NCI-H748 (cell line): Measurements from ENCODE around the gene PTPRN2.
"Not testable (repeated sequence)": the region's sequence is repeated elsewhere in the genome, so short reads cannot be mapped to it uniquely, and the experiment has no call there.

ENCODE experiments used
- DNase-seq: peaks from one replicate; lab custom pipeline; 2025; ENCODE audit not compliant: unreplicated experiment; lab: John Stamatoyannopoulos, UW

The PTPRN2 gene

GRCh38 chr7:158261362-158262235 is 326.0 kb downstream of the PTPRN2 start:
- DNase-seq = no peak

DNA sequence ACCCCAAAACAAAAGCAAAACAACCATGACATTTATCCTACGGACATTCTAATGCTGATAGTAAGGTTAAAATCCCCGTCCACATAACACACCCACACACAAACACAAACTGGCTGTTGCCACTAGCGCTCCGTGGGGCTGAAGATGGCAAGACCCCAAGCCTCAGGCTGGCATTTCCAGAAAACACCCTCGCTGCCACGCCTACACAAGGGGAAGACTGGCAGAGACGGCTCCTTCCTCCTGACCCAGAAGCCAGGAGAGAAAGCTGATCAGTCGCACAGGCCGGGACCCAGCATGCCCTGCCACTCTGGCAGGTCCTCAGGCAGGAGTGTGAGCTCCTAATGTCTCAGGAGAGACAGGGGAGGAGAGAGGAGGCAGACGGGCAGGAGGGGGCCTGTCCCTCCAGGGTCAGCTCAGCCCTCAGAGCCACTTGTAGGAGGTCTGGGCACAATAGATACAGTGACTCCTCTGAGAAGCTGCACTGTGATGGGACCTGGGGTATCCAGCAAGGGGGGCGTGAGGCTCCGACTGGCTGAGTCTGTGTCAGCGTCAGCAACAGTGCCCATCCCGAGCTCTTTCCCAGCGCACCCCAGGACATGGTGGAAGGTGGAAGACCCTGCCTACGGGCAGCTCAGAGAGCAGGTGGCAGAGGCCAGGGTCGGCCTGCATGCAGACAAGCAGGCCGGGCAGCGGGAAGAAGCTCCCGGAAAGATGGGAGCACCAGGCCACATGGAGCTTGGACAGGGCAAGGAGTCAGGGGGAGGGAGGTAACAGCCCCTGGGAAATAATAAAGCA is 326.9 kb downstream of the PTPRN2 start:
- no peak for DNase-seq

- DNase-seq = no peak
Observed at GRCh38 chr7:158259671-158260418, 327.8 kb downstream of the PTPRN2 start.

DNA sequence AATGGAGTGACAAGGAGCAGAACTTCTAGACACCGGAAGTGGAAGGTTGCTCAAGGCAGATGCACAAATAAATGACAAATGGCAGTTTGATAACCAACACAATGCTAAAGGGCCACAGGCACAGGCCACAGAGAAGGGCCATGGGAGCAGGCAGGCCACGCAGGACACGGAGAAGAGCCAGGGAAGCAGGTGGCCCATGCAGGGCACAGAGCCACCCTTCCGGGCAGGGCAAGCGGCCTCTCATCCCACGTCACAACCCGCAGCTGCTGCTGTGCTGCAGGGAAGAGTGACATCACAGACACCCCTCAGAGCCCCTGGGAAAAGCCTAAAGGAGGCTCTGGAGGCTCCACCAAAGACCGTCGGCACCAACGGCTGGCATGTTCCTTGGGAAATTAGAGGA is 328.5 kb downstream of the PTPRN2 start:
- no peak for DNase-seq

GRCh38 chr7:158258411-158259130 is 329.1 kb downstream of the PTPRN2 start:
- no peak for DNase-seq

DNA sequence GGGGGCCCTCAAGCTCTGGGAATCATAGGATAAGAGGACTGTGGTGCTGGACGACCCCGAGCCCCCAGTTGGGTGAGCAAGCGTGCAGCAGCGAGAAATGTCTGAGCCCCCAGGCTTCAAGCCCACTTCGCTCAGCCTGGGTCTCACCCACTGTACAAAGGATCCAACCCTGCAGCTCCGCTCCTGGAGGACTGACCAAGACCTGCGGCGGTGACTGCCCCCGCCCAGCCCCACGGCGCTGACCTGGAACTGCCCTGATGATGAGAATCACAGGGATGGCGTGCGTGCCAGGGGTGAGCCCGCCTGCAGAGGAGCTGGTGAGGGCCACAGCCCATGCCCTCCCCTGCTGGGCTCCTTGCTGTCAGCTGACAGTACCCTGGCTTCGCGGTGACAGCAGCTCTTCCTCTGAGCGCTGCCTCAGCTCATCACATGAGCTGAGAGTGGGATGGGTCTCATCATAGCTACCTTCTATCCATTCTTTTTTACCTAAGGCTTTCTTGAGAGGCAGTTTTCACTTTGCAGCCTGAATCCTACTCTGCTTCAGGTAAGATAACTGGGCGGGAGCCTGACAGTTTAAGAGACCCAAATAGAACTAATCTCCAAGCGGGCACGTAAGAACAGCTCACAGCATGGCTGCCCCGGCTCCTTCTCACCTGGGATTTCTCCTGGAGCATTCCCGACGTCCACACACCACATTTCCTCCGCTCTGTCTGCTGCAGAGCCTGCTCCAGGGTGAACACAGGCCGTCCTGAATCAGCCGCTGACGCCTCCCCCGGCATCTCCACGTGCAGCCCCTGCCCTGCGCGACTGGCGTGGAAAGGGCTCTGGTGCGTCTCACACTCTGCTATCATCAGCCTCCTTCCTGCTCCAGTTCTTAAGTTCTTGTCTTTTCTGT is 329.9 kb downstream of the PTPRN2 start:
- no peak for DNase-seq

DNA sequence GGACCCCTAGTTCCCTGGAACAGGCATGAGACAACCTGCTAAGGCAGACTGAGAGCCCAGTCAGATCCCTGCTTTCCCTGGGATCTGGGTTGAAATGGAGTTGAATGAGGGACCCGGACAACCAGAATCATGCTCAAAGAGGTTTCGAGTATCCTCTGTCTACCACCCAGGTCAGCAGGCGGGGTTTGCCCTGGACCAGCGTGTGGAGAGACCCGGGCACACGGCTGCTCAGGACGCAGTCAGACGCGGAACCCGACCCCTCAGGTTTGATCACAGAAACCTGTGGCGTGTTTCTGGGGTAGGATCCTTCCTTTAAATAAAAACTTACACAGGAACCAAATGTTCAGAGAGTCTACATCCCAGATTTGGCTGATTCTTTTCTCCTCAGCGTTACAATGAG is 330.6 kb downstream of the PTPRN2 start:
- no peak for DNase-seq

GRCh38 chr7:158256091-158256816 is 331.4 kb downstream of the PTPRN2 start:
- no peak for DNase-seq

GRCh38 chr7:158255558-158255957 is 332.1 kb downstream of the PTPRN2 start:
- no peak for DNase-seq

GRCh38 chr7:158255156-158255555 is 332.5 kb downstream of the PTPRN2 start:
- DNase-seq = no peak

DNA sequence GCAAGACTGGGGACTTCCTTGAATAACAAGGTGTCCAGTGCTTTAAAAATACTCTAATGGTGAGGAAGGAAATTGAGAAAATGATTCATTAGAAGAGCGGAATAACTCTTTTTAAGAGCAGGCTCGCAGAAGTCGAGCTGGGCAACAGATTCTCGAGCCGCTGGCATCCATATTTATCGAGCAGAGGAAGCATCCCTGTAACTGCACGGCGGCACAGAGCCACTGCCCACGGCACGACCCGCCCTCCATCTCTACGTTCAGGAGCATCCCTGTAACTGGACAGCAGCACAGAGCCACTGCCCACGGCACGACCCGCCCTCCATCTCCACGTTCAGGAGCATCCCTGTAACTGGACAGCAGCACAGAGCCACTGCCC is 334.0 kb downstream of the PTPRN2 start:
- DNase-seq = not testable (repeated sequence)

- DNase-seq = peak; percentile 33
Observed at GRCh38 chr7:158252837-158253669, 334.6 kb downstream of the PTPRN2 start.

- DNase-seq = peak; percentile 79
Observed at GRCh38 chr7:158252081-158252836, 335.4 kb downstream of the PTPRN2 start.

GRCh38 chr7:158251061-158251965 is 336.3 kb downstream of the PTPRN2 start:
- no peak for DNase-seq

- no peak for DNase-seq
Observed at GRCh38 chr7:158249692-158250091, 337.9 kb downstream of the PTPRN2 start.

- DNase-seq = no peak
Observed at GRCh38 chr7:158248816-158249215, 338.8 kb downstream of the PTPRN2 start.
